ENCODE measurements around the gene PEX19. TPM values are rescaled to one million over a fixed set of nuclear protein-coding genes. Genes with fewer than 3 reads are reported as not detected.
"Not testable (repeated sequence)": the region's sequence is repeated elsewhere in the genome, so short reads cannot be mapped to it uniquely, and the experiment has no call there.

The PEX19 gene
- total RNA-seq, 1 donor from 2014 or later, result 66.9 TPM

DNA sequence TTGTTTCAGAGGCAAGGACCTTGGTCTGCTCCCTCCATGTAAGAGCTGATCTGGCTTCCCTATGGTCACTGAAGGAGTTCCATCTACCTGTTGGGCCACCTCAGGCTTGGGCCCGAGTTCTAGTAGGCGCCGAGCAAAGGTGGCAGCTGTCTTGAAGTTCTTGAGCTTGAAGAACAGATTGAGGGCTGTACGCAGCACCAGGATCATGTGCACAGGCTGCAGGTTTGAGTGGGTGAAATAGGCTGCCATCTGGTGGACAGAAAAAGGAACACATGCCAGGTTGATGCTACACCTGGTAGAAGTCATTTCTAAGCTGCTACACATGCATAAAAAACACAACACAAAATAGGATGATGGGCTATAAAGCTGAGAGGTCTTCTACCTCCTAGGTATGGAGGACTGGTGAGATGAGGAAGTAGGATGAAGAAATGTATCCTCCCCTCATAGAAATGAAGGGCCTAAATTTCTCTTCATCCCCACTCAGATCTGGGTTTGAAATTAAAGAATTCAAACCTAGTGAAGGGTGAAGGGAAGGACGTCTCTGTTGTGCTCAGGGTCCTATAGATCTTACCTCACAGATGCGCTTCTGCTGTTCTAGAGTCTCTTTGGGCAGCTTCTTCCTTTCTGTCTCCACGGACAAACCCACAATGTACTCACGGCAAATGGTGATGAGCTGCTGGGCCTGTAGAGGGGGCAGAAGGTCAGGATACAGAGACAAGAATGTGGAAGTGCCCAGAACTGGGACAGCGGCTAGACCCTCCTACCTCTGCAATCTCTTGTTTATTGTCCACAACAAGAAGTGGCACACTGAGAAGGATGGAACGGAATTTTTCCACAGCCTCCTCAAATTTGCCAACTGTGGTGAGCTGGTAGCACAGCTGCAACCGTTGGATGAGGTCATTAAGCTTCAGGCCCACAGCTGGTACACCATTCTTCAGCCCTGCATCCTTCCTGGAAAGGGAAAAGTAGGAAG, 6.6 kb upstream of the PEX19 start:
- TF ChIP-seq, protein P1, sequence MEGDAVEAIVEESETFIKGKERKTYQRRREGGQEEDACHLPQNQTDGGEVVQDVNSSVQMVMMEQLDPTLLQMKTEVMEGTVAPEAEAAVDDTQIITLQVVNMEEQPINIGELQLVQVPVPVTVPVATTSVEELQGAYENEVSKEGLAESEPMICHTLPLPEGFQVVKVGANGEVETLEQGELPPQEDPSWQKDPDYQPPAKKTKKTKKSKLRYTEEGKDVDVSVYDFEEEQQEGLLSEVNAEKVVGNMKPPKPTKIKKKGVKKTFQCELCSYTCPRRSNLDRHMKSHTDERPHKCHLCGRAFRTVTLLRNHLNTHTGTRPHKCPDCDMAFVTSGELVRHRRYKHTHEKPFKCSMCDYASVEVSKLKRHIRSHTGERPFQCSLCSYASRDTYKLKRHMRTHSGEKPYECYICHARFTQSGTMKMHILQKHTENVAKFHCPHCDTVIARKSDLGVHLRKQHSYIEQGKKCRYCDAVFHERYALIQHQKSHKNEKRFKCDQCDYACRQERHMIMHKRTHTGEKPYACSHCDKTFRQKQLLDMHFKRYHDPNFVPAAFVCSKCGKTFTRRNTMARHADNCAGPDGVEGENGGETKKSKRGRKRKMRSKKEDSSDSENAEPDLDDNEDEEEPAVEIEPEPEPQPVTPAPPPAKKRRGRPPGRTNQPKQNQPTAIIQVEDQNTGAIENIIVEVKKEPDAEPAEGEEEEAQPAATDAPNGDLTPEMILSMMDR (conservative IDR thresholded peaks at IDR 0.05), result peak; percentile 89
- DNase-seq (ENCODE audit: extremely low spot score, unreplicated experiment), result no peak
- Mint-ChIP-seq H3K4me3 (no peak overlapping the region), H3K27me3 (no peaks in the 10 kb centered on the region), H3K4me1 (ENCODE audit: unreplicated experiment) (peaks cover 8% of the 10 kb centered on the region), H3K36me3 (peaks cover 25% of the 10 kb centered on the region), H3K9me3 (no peaks in the 10 kb centered on the region), H3K27ac (no peak overlapping the region)

DNA sequence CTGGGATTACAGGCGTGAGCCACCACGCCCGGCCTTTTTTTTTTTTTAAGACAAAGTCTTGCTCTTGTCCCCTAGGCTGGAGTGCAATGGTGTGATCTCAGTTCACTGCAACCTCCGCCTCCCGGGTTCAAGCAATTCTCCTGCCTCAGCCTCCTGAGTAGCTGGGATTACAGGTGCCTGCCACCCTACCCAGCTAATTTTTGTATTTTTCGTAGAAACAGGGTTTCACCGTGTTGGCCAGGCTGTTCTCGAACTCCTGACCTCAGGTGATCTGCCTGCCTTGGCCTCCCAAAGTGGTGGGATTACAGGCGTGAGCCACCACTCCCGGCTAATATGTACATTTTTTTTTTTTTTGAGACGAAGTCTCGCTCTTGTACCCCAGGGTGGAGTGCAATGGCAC, 2.8 kb upstream of the PEX19 start:
- not testable (repeated sequence) for H3K4me3 Mint-ChIP-seq; H3K27ac Mint-ChIP-seq; H3K27me3 Mint-ChIP-seq; H3K9me3 Mint-ChIP-seq; DNase-seq (ENCODE audit: extremely low spot score, unreplicated experiment)
- H3K4me1 Mint-ChIP-seq (ENCODE audit: unreplicated experiment), result peaks cover 31% of the 10 kb centered on the region
- H3K36me3 Mint-ChIP-seq, result peaks cover 22% of the 10 kb centered on the region

DNA sequence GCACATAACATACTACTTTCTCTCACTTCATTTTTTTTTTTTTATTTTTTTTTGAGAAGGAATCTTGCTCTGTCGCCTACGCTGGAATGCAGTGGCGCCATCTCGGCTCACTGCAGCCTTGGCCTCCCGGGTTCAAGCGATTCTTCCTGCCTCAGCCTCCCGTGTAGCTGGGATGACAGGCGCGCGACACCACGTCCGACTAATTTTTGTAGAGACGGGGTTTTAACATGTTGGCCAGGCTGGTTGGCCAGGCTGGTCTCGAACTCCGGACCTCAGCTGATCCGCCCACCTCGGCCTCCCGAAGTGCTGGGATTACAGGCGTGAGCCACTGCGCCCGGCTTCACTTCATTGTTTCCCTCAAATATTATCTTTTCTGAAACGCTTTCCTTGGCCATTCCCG, 573 bp upstream of the PEX19 start:
- Mint-ChIP-seq H3K36me3 (peaks cover 16% of the 10 kb centered on the region), H3K4me3 (peak overlapping the region; percentile 100), H3K27me3 (no peaks in the 10 kb centered on the region), H3K27ac (peak overlapping the region; percentile 96), H3K4me1 (ENCODE audit: unreplicated experiment) (peaks cover 27% of the 10 kb centered on the region), H3K9me3 (no peaks in the 10 kb centered on the region)
- DNase-seq (ENCODE audit: extremely low spot score, unreplicated experiment), result no peak
- TF ChIP-seq, protein P1 (conservative IDR thresholded peaks at IDR 0.05), result no peak

DNA sequence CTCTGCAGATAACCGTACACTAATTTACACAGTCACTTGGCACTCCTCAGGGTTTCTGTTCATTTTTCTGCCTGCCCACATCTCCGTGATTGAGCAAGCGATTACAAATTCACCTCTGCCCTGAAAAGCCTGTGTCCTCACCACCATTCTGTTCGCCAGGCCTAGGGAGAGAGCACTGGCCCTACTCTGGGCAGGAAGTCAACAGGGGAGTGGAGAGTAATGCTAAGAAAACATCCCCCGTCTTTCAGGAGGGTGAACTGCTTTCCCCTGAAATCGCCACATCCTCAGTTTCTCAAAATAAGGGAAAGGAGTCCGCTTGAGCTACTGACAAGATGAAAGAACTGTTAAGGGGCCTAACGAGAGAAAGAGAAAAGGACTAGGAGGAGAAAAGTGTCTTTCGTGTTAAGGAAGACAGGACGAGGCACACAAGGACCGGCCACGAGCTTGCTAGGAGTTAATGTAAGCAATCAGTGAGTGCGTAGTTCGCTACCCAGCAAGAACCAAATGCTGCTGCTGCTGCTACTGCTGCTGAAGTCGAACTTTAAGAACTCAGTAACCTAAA, 632 bp downstream of the PEX19 start:
- Mint-ChIP-seq H3K27me3 (no peaks in the 10 kb centered on the region), H3K4me3 (peak overlapping the region; percentile 100), H3K27ac (peak overlapping the region; percentile 96), H3K4me1 (ENCODE audit: unreplicated experiment) (peaks cover 27% of the 10 kb centered on the region), H3K9me3 (no peaks in the 10 kb centered on the region), H3K36me3 (peaks cover 14% of the 10 kb centered on the region)
- TF ChIP-seq, protein P1 (conservative IDR thresholded peaks at IDR 0.05), result no peak
- DNase-seq (ENCODE audit: extremely low spot score, unreplicated experiment), result no peak

DNA sequence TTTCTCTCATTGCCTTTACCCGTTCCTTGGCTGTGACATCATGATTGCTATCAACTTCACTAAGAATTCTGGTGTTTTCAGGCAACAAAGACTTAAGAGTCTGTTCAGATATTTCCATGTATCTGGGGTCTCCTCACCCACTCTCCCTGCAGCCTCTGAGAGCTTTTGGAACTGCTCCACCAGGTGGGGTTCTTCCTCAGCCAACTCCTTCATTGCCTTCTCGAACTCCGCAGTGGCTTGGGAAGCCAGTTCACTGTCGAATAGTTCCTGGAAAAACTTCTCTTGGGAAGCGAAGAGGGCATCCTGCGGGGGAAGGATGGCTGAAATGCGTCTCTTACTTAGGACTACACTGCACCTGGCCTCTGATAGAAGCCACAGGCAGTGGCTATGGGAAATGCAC, 2.1 kb downstream of the PEX19 start:
- TF ChIP-seq, protein P1 (conservative IDR thresholded peaks at IDR 0.05), result peak; percentile 34
- Mint-ChIP-seq H3K36me3 (peaks cover 10% of the 10 kb centered on the region), H3K27ac (no peak overlapping the region), H3K9me3 (no peaks in the 10 kb centered on the region), H3K27me3 (no peaks in the 10 kb centered on the region), H3K4me1 (ENCODE audit: unreplicated experiment) (peaks cover 27% of the 10 kb centered on the region), H3K4me3 (no peak overlapping the region)
- DNase-seq (ENCODE audit: extremely low spot score, unreplicated experiment), result no peak

DNA sequence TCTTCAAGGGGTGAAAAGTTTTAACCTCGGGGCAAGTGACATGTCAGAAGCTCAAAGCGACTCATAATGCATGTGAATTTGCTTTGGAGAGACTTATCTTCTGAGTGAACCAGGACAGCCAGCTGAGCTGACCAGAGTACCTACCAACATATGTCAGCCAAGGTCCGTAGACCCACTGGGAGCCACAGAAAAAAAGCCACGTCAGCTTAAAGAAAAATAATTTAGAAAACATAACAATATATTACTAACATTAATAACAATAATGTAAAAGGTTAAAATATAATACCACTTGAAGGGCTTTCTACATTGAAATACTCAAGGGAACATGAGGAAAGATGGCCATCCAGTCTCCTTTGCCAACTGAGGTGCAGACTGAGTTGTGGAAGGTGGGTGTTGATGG, 6.9 kb downstream of the PEX19 start:
- Mint-ChIP-seq H3K27ac (no peak overlapping the region), H3K36me3 (peaks cover 11% of the 10 kb centered on the region), H3K27me3 (no peaks in the 10 kb centered on the region), H3K4me1 (ENCODE audit: unreplicated experiment) (no peaks in the 10 kb centered on the region), H3K9me3 (no peaks in the 10 kb centered on the region), H3K4me3 (no peak overlapping the region)
- TF ChIP-seq, protein P1 (conservative IDR thresholded peaks at IDR 0.05), result no peak
- DNase-seq (ENCODE audit: extremely low spot score, unreplicated experiment), result no peak
